Endothelial cell of umbilical vein (primary cell): ENCODE measurements around the gene AAGAB. TPM values are rescaled to one million over a fixed set of nuclear protein-coding genes. Genes with fewer than 3 reads are reported as not detected.

Experiments
- BruUV-seq: library from RNA; stranded (reverse); fragments of 400-500 nt; replicated peaks from 2 replicates; lab custom pipeline; 2021; lab: Mats Ljungman, UMichigan
- CTCF ChIA-PET: fragments of 300-600, 350-600 bp; sonication (Branson Sonifier 250); formaldehyde crosslinking; loops from one replicate; lab custom pipeline; 2021; ENCODE audit warnings: antibody characterized with exemption, inconsistent platforms; lab: Charles Lee
- POLR2A ChIA-PET: fragments of 300-600, 350-600 bp; sonication (Branson Sonifier 250); formaldehyde crosslinking; loops from one replicate; lab custom pipeline; 2021; ENCODE audit warnings: antibody characterized with exemption, inconsistent platforms; lab: Charles Lee
- DNase-seq: peaks from one replicate; pipeline ENCODE4 v3.0.0-alpha.2; 2011; ENCODE audit warnings: low read depth, low spot score
- FAIRE-seq: peaks from 2 replicates; lab custom pipeline; 2011; peaks lifted over from hg19 to GRCh38; lab: Jason Lieb, UNC
- H2AFZ ChIP-seq: 2 replicates; pipeline ENCODE4 v1.6.0; 2012; ENCODE audit warnings: low read depth, low read length, control low read depth, inconsistent platforms
- H3K27ac ChIP-seq: 2 replicates; pipeline ENCODE4 v1.5.1; 2011; ENCODE audit warnings: low read depth, mild to moderate bottlenecking, control low read depth, low read length, moderate library complexity; ENCODE audit not compliant: insufficient read depth
- H3K27me3 ChIP-seq, 2 experiments: 2 replicates each; pipeline versions ENCODE4 v1.6.0 to v1.6.1; 2011; ENCODE audit warnings: low read length in 2 of 2, mixed read lengths in 1 of 2; ENCODE audit not compliant: control insufficient read depth in 2 of 2, insufficient read depth in 2 of 2
- H3K36me3 ChIP-seq, 2 experiments: 2 replicates in 1 of 2; 3 replicates in 1 of 2; pipeline ENCODE4 v1.5.1; 2011; ENCODE audit warnings: low read length in 2 of 2, mild to moderate bottlenecking in 1 of 2, moderate library complexity in 1 of 2; ENCODE audit not compliant: control insufficient read depth in 2 of 2, insufficient read depth in 2 of 2; ENCODE audit errors: extremely low read depth in 1 of 2
- H3K4me1 ChIP-seq: 3 replicates; pipeline ENCODE4 v1.5.1; 2011; ENCODE audit warnings: mild to moderate bottlenecking, low read length; ENCODE audit not compliant: control insufficient read depth, insufficient read depth; ENCODE audit errors: extremely low read depth
- H3K4me2 ChIP-seq: 2 replicates; pipeline ENCODE4 v1.6.1; 2011; ENCODE audit warnings: low read length, control low read depth, mixed read lengths; ENCODE audit not compliant: insufficient read depth
- H3K4me3 ChIP-seq, 3 experiments: fragments of 200-600 bp in 1 of 3; sonication (generic), shearing (Covaris generic) in 1 of 3; replicated peaks in 1 of 3; 2 replicates each; pipeline ENCODE4 v1.5.1; 2011 to 2016; ENCODE audit warnings: control low read depth in 3 of 3, low read length in 3 of 3, mild to moderate bottlenecking in 2 of 3, inconsistent platforms in 1 of 3, low read depth in 1 of 3, moderate library complexity in 1 of 3; ENCODE audit not compliant: insufficient read depth in 1 of 3
- H3K79me2 ChIP-seq: 2 replicates; pipeline ENCODE4 v1.6.0; 2012; ENCODE audit warnings: low read length, inconsistent platforms; ENCODE audit not compliant: control insufficient read depth, insufficient read depth
- H3K9ac ChIP-seq: replicated peaks from 2 replicates; pipeline ENCODE3; 2011; ENCODE audit warnings: low read length, control low read depth; ENCODE audit not compliant: insufficient read depth; ENCODE audit errors: extremely low read depth
- H3K9me1 ChIP-seq: replicated peaks from 3 replicates; pipeline ENCODE4 v1.6.0; 2011; ENCODE audit warnings: mild to moderate bottlenecking, low read length; ENCODE audit not compliant: control insufficient read depth, insufficient read depth; ENCODE audit errors: extremely low read depth
- H3K9me3 ChIP-seq: replicated peaks from 2 replicates; pipeline ENCODE4 v1.5.1; 2012; ENCODE audit warnings: low read length, inconsistent platforms; ENCODE audit not compliant: control insufficient read depth, insufficient read depth
- H4K20me1 ChIP-seq: replicated peaks from 2 replicates; pipeline ENCODE3; 2011; ENCODE audit warnings: mild to moderate bottlenecking, low read length; ENCODE audit not compliant: control insufficient read depth, insufficient read depth; ENCODE audit errors: extremely low read depth
- CTCF ChIP-seq, 2 donors: IDR thresholded peaks; 1 replicate in 1 of 2; 2 replicates in 1 of 2; pipeline ENCODE4 v1.5.1; 2011; ENCODE audit warnings: low read length in 2 of 2, mild to moderate bottlenecking in 2 of 2, moderate library complexity in 2 of 2, control low read depth in 1 of 2, inconsistent platforms in 1 of 2, low read depth in 1 of 2; ENCODE audit not compliant: insufficient read depth in 1 of 2; ENCODE audit errors: extremely low read depth in 1 of 2
- EZH2 ChIP-seq: IDR thresholded peaks from 2 replicates; pipeline ENCODE4 v1.6.1; 2012; ENCODE audit warnings: borderline replicate concordance, low read depth, mild to moderate bottlenecking, moderate library complexity, low read length, inconsistent platforms; ENCODE audit not compliant: severe bottlenecking
- FOS ChIP-seq: IDR thresholded peaks from 2 replicates; pipeline ENCODE4 v1.6.1; 2011; ENCODE audit warnings: mild to moderate bottlenecking, low read length, moderate library complexity, borderline replicate concordance; ENCODE audit not compliant: insufficient read depth
- GATA2 ChIP-seq: IDR thresholded peaks from 2 replicates; pipeline ENCODE4 v1.7.0; 2011; ENCODE audit warnings: low read depth, mild to moderate bottlenecking, moderate library complexity, mixed read lengths, low read length; ENCODE audit not compliant: insufficient read length, insufficient read depth
- JUN ChIP-seq: IDR thresholded peaks from 2 replicates; pipeline ENCODE4 v1.6.1; 2011; ENCODE audit warnings: borderline replicate concordance, low read depth; ENCODE audit not compliant: insufficient read length, insufficient read depth
- MAX ChIP-seq: IDR thresholded peaks from 2 replicates; pipeline ENCODE4 v1.6.1; 2011; ENCODE audit not compliant: insufficient read depth, insufficient read length
- MYC ChIP-seq: IDR thresholded peaks from one replicate; pipeline ENCODE4 v1.6.1; 2011; ENCODE audit warnings: mild to moderate bottlenecking, low read depth, low read length
- POLR2A ChIP-seq: IDR thresholded peaks from 2 replicates; pipeline ENCODE4 v1.6.1; 2012; ENCODE audit warnings: low read depth, mild to moderate bottlenecking, control low read depth, low read length
- POLR2AphosphoS5 ChIP-seq: IDR thresholded peaks from 2 replicates; pipeline ENCODE4 v1.6.1; 2012; ENCODE audit warnings: low read depth, mild to moderate bottlenecking, control low read depth, low read length, moderate library complexity; ENCODE audit not compliant: insufficient read depth
- dilution Hi-C: fragments of 300-500 bp; cut with MboI; formaldehyde crosslinking; loops from one replicate; pipeline ENCODE4 v1.15.0; 2019; ENCODE audit warnings: low sequenced_read_pairs; ENCODE audit not compliant: extremely low pct_ligation_motif_present
- intact Hi-C: fragments of 100-400 bp; cut with micrococcal nuclease; formaldehyde crosslinking; loops from one replicate; pipeline ENCODE4 v1.10.0; 2022
- polyA plus RNA-seq, 4 experiments: library from polyadenylated mRNA; depleted of rRNA in 3 of 4; stranded (reverse) in 3 of 4; unstranded in 1 of 4; fragments of >200 nt; gene quantifications; 2 replicates each; pipeline versions ENCODE4 v1.2.1 to v1.2.3, GENCODE V29; 2011 to 2012; ENCODE audit warnings: missing spikeins in 1 of 4
- total RNA-seq: library from RNA; stranded (reverse); gene quantifications from 2 replicates; pipeline ENCODE4 v1.2.3, GENCODE V29; 2021

Gene AAGAB
- total and polyA plus RNA-seq, 2 donors (not counting 3 experiments of a cell fraction or from before 2014, with no cell fraction given) = 21.2 to 42.6 TPM

GRCh38 chr15:67157521-67158252 is 96.8 kb downstream of the AAGAB start:
- ChIA-PET POLR2A (no interaction called here), CTCF (interaction anchor here (1.0 kb wide), 1 partner anchor 92 kb away, joined by 3 read pairs; the partner anchor contains the start of gene SMAD3)
- no peak overlapping the region for H3K4me3 ChIP-seq
- H3K36me3 ChIP-seq = no peaks in the 10 kb centered on the region
- DNase-seq = no peak
- H3K27ac ChIP-seq = peak overlapping the region; percentile 45
- H3K9me1 ChIP-seq = no peaks in the 10 kb centered on the region
- no peak overlapping the region for H3K9ac ChIP-seq
- dilution Hi-C loops (no loop called here), intact Hi-C loops (no loop called here)
- peaks cover 27% of the 10 kb centered on the region for H3K4me1 ChIP-seq
- peak overlapping the region; percentile 31 for H3K4me2 ChIP-seq
- H3K9me3 ChIP-seq = no peaks in the 10 kb centered on the region
- no peak for TF ChIP-seq FOS
- no peak for TF ChIP-seq JUN
- no peak for TF ChIP-seq MYC
- no peak for TF ChIP-seq GATA2
- no peak for TF ChIP-seq EZH2
- no peak for TF ChIP-seq CTCF (IDR thresholded peaks at IDR 0.05; ENCODE audit: extremely low read depth in 1 of 2, insufficient read depth in 1 of 2, low read depth in 1 of 2, low read length in 2 of 2)
- no peak for TF ChIP-seq POLR2AphosphoS5
- no peak for TF ChIP-seq MAX
- TF ChIP-seq POLR2A = no peak
- BruUV-seq = no TSS peak
- no peak overlapping the region for H2AFZ ChIP-seq
- peak; percentile 79 for FAIRE-seq
- no peaks in the 10 kb centered on the region for H3K27me3 ChIP-seq
- no peaks in the 10 kb centered on the region for H4K20me1 ChIP-seq
- H3K79me2 ChIP-seq = peaks cover 95% of the 10 kb centered on the region
